Keratinocyte (primary cell): Measurements from ENCODE around the gene USH2A.

Experiments used
- CTCF ChIP-seq, 3 experiments: IDR thresholded peaks in 1 of 3; conservative IDR thresholded peaks in 1 of 3; optimal IDR thresholded peaks in 1 of 3; 2 replicates in 2 of 3; 3 replicates in 1 of 3; pipeline versions ENCODE3 to v1.5.1; 2011; ENCODE audit warnings: low read length in 3 of 3, mild to moderate bottlenecking in 3 of 3, moderate library complexity in 2 of 3, control low read depth in 1 of 3, inconsistent platforms in 1 of 3; ENCODE audit not compliant: insufficient read depth in 2 of 3; ENCODE audit errors: extremely low read depth in 1 of 3
- EZH2 ChIP-seq: IDR thresholded peaks from one replicate; pipeline ENCODE4 v1.6.1; 2012; ENCODE audit warnings: inconsistent platforms, mild to moderate bottlenecking, low read length, moderate library complexity

GRCh38 chr1:215868500-215868899 is 554.7 kb downstream of the USH2A start:
- TF ChIP-seq CTCF (optimal IDR thresholded peaks at IDR 0.05 in 1 of 3, IDR thresholded peaks at IDR 0.05 in 1 of 3, conservative IDR thresholded peaks at IDR 0.05 in 1 of 3; ENCODE audit: extremely low read depth in 1 of 3, insufficient read depth in 2 of 3, low read length in 3 of 3) (no peak), EZH2 (no peak)
